OCI-LY1 (cell line): ENCODE data around the gene LRP5.

Experiments
- H2AFZ ChIP-seq: fragments of 200-600 bp; sonication (generic), shearing (Covaris generic); 2 replicates; pipeline ENCODE4 v1.6.0; 2014; ENCODE audit warnings: antibody characterized with exemption, mild to moderate bottlenecking, low read length
- H3F3A ChIP-seq: fragments of 200-600 bp; sonication (generic), shearing (Covaris generic); 2 replicates; pipeline ENCODE4 v1.6.0; 2014; ENCODE audit warnings: mild to moderate bottlenecking, antibody characterized with exemption, low read length, moderate library complexity; ENCODE audit not compliant: insufficient read depth
- H3K27ac ChIP-seq: fragments of 200-600 bp; sonication (generic); 2 replicates; pipeline ENCODE4 v1.5.1; 2014; ENCODE audit warnings: low read length, mixed run types, mild to moderate bottlenecking, low read depth; ENCODE audit not compliant: poor library complexity, severe bottlenecking
- H3K27me3 ChIP-seq: fragments of 200-600 bp; sonication (generic); 2 replicates; pipeline ENCODE4 v1.6.0; 2014; ENCODE audit warnings: antibody characterized with exemption, mild to moderate bottlenecking, low read length, moderate library complexity; ENCODE audit not compliant: insufficient read depth
- H3K36me3 ChIP-seq: fragments of 200-600 bp; sonication (generic); 2 replicates; pipeline ENCODE4 v1.6.1; 2014; ENCODE audit warnings: mild to moderate bottlenecking, antibody characterized with exemption, low read length, moderate library complexity, mixed read lengths; ENCODE audit not compliant: insufficient read depth
- H3K4me1 ChIP-seq: fragments of 200-600 bp; sonication (generic); 2 replicates; pipeline ENCODE4 v1.5.1; 2014; ENCODE audit warnings: mild to moderate bottlenecking, low read length, moderate library complexity; ENCODE audit not compliant: insufficient read depth, severe bottlenecking
- H3K4me2 ChIP-seq: fragments of 200-600 bp; sonication (generic), shearing (Covaris generic); 2 replicates; pipeline ENCODE4 v1.6.1; 2014; ENCODE audit warnings: low read length
- H3K4me3 ChIP-seq: fragments of 200-600 bp; sonication (generic); 2 replicates; pipeline ENCODE4 v1.5.1; 2014; ENCODE audit warnings: low read length, low read depth, mild to moderate bottlenecking, mixed read lengths; ENCODE audit not compliant: poor library complexity, severe bottlenecking
- H3K79me2 ChIP-seq: fragments of 200-600 bp; shearing (Covaris generic); 2 replicates; pipeline ENCODE4 v1.6.1; 2016; ENCODE audit warnings: mixed run types, low read length, mixed read lengths; ENCODE audit not compliant: insufficient read depth
- H3K9ac ChIP-seq: fragments of 200-600 bp; sonication (generic), shearing (Covaris generic); 2 replicates; pipeline ENCODE4 v1.6.1; 2014; ENCODE audit warnings: mild to moderate bottlenecking, low read length, mixed read lengths
- H3K9me2 ChIP-seq: fragments of 200-600 bp; sonication (generic), shearing (Covaris generic); 2 replicates; pipeline ENCODE4 v1.6.1; 2014; ENCODE audit warnings: low read depth, mild to moderate bottlenecking, low read length, mixed read lengths
- H3K9me3 ChIP-seq: fragments of 200-600 bp; shearing (Covaris generic); 2 replicates; pipeline ENCODE4 v1.6.1; 2014; ENCODE audit warnings: low read length, mixed read lengths
- H4K20me1 ChIP-seq: fragments of 200-600 bp; sonication (generic), shearing (Covaris generic); 2 replicates; pipeline ENCODE4 v1.6.0; 2016; ENCODE audit warnings: mild to moderate bottlenecking, low read length; ENCODE audit not compliant: insufficient read depth
- EZH2 ChIP-seq: fragments of 200-600 bp; sonication (generic), shearing (Covaris generic); IDR thresholded peaks from 2 replicates; pipeline ENCODE4 v1.8.0; 2017; ENCODE audit warnings: borderline replicate concordance, mixed run types, mild to moderate bottlenecking, antibody characterized with exemption, low read length, moderate library complexity, mixed read lengths
- TF ChIP-seq, protein P1 (sequence below): fragments of 200-600 bp; sonication (generic), shearing (Covaris generic); IDR thresholded peaks from 2 replicates; pipeline ENCODE4 v1.5.1; 2017; ENCODE audit warnings: mild to moderate bottlenecking, antibody characterized with exemption, low read length, moderate library complexity, mixed read lengths

LRP5 gene

GRCh38 chr11:68469122-68469521 lies 156.7 kb downstream of the LRP5 start:
- no peaks in the 10 kb centered on the region for H3F3A ChIP-seq
- no peak overlapping the region for H3K27ac ChIP-seq
- H4K20me1 ChIP-seq = peaks cover 5% of the 10 kb centered on the region; the same call in 1 of the 2 replicates
- no peaks in the 10 kb centered on the region for H3K27me3 ChIP-seq
- no peak for TF ChIP-seq EZH2
- TF ChIP-seq, protein P1, sequence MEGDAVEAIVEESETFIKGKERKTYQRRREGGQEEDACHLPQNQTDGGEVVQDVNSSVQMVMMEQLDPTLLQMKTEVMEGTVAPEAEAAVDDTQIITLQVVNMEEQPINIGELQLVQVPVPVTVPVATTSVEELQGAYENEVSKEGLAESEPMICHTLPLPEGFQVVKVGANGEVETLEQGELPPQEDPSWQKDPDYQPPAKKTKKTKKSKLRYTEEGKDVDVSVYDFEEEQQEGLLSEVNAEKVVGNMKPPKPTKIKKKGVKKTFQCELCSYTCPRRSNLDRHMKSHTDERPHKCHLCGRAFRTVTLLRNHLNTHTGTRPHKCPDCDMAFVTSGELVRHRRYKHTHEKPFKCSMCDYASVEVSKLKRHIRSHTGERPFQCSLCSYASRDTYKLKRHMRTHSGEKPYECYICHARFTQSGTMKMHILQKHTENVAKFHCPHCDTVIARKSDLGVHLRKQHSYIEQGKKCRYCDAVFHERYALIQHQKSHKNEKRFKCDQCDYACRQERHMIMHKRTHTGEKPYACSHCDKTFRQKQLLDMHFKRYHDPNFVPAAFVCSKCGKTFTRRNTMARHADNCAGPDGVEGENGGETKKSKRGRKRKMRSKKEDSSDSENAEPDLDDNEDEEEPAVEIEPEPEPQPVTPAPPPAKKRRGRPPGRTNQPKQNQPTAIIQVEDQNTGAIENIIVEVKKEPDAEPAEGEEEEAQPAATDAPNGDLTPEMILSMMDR = no peak
- H3K9me2 ChIP-seq = no peaks in the 10 kb centered on the region
- H3K4me2 ChIP-seq = no peak overlapping the region
- peaks cover 7% of the 10 kb centered on the region; the same call in 1 of the 2 replicates for H3K9me3 ChIP-seq
- H3K4me1 ChIP-seq = peaks cover 34% of the 10 kb centered on the region
- peaks cover 59% of the 10 kb centered on the region for H3K36me3 ChIP-seq
- H3K9ac ChIP-seq = no peak overlapping the region
- H2AFZ ChIP-seq = no peak overlapping the region
- H3K4me3 ChIP-seq = no peak overlapping the region
- peaks cover 99% of the 10 kb centered on the region for H3K79me2 ChIP-seq

GRCh38 chr11:68469642-68470041 lies 157.3 kb downstream of the LRP5 start:
- H2AFZ ChIP-seq = no peak overlapping the region
- H3K4me2 ChIP-seq = no peak overlapping the region
- H3K9ac ChIP-seq = no peak overlapping the region
- H3K4me3 ChIP-seq = no peak overlapping the region
- no peak overlapping the region for H3K27ac ChIP-seq
- H4K20me1 ChIP-seq = peaks cover 5% of the 10 kb centered on the region; the same call in 1 of the 2 replicates
- H3K79me2 ChIP-seq = peaks cover 99% of the 10 kb centered on the region
- no peaks in the 10 kb centered on the region for H3F3A ChIP-seq
- H3K27me3 ChIP-seq = no peaks in the 10 kb centered on the region
- TF ChIP-seq, protein P1 = no peak
- no peak for TF ChIP-seq EZH2
- H3K36me3 ChIP-seq = peaks cover 63% of the 10 kb centered on the region
- H3K4me1 ChIP-seq = peaks cover 28% of the 10 kb centered on the region
- H3K9me3 ChIP-seq = peaks cover 10% of the 10 kb centered on the region; the same call in 1 of the 2 replicates
- H3K9me2 ChIP-seq = no peaks in the 10 kb centered on the region

DNA sequence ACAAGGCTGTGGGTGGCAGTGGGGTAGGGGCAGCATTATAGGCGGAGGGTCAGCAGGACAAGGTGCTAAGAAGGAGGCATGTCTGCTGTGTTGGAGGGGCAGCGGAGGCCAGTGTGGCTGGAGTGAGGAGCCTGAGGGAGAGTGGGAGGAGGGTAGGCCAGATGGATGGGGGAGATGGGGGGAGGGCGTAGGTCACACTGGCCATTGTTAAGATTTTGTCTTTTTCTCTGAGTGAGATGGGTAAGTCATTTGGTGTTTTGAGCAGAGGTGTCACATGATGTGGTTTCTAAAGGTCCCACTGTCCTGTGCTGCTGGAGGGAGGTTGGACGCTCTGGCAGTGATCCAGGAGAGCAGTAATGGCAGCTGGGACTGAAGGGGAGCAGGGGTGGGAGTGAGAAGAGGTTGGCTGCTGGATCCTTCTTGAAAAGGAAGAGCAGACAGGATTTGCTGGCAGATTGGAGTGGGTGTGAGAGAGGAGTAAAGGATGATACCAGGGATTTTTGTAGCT lies 158.0 kb downstream of the LRP5 start:
- Histone ChIP-seq H3K4me3 (no peak overlapping the region), H3K4me1 (peaks cover 27% of the 10 kb centered on the region), H2AFZ (no peak overlapping the region), H3K36me3 (peaks cover 62% of the 10 kb centered on the region), H3K9me2 (no peaks in the 10 kb centered on the region), H3K79me2 (peaks cover 94% of the 10 kb centered on the region), H3K9me3 (peaks cover 10% of the 10 kb centered on the region; the same call in 1 of the 2 replicates), H3K9ac (no peak overlapping the region), H3K27ac (no peak overlapping the region), H3K4me2 (no peak overlapping the region), H3F3A (no peaks in the 10 kb centered on the region), H4K20me1 (peaks cover 5% of the 10 kb centered on the region; the same call in 1 of the 2 replicates), H3K27me3 (no peaks in the 10 kb centered on the region)
- TF ChIP-seq, protein P1 = no peak
- no peak for TF ChIP-seq EZH2
